Stimulated activated CD4-positive, alpha-beta T cell treated with anti-CD3 and anti-CD28 coated beads, Interleukin-2, amount 100 ng/mL, for 4 hours (primary cell): ENCODE measurements around the gene BAZ2B.
A peak's percentile ranks its signal among the peaks of the same experiment; 100 is the strongest.
"Not testable (repeated sequence)": the region's sequence is repeated elsewhere in the genome, so short reads cannot be mapped to it uniquely, and the experiment has no call there.

Source experiments
- DNase-seq: peaks from one replicate; pipeline ENCODE4 v3.0.0-alpha.2; 2020; ENCODE audit warnings: low read depth

Gene BAZ2B

DNA sequence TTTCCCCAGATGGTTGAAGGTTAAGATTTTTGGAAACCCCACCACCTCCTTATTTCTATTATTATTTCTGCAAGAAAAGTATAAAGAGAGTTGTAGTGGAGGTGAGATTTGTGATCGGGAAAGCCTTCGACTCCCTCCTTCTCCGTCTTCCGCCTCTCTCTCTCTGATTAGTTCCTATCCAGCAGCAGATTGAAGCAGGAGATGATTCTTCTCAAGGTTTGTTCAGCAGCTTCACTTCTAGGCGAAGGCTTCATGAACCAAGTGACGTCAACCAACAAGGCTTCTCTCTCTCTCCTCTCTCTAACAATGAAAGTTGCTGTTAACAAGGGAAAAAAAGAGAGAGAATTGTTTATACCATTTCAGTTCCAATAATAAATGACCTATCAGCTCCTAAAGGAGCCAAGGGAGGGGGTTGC lies at the start of gene BAZ2B:
BAZ2B (minus strand) TSS at position 263 of the 416 bp plus-strand sequence. CDS start 137,829 bp downstream, outside the sequence.
- no peak for DNase-seq

DNA sequence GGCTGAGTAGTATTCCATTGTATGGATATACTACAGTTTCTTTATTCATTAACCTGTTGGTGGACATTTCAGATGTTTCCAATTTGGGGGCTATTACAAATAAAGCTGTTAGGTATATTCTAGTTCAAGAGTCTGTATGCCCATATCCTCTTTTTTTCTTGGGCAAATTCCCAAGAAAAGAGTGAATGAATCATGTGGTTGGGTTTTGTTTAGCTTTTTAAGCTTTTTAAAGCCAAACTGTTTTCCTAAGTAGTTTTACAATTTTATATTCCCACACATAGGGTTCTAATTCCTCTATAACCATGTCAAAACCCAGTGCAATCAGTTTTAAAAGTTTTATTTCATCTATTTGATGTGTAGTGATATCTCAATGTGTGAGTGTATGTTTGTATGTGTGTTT lies 44.9 kb upstream of the BAZ2B start:
- no peak for DNase-seq

DNA sequence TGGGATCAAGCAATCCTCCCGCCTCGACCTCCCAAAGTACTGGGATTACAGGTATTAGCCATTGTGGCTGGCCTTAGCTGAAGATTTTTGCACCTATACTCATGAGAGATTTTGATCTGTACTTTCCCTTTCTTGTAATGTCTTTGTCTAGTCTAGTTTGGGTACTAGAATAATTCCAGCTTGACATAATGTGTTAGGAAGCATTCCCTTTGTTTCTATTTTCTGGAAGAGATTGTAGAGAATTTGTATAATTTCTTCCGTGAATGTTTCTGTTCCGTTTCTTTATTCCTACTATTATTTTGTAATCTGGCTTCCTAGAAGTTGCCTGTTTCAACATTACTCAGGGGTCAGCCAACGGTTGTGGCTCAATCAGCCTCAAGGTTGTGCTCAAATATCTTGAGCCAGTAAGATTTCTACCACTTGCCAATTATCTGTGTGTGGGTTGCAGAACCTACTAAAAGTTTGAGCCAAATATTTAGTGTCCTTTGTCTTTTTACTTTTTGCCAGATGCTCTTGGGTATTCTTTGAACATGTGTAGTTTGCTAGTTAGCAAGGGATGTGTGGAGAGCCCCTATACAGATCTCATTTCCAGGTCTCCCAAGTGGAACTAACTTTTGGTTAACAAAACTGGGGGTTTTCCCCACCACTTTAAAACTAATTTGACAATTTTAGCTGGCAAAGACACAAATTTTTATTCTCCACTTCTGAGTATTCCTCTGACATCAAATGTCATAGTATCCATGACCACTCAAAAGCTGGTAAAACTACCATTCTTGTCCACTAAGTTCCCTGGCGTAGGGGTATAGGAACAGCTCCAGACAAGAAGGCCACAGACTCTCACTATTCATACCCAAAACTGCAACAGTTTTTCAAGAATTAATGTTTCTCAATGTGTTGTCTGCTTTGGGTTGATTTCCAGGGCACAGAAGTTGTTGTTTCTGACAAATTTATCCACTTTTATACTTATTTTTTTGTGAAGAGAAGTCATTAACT lies 42.8 kb upstream of the BAZ2B start:
- DNase-seq: no peak

DNA sequence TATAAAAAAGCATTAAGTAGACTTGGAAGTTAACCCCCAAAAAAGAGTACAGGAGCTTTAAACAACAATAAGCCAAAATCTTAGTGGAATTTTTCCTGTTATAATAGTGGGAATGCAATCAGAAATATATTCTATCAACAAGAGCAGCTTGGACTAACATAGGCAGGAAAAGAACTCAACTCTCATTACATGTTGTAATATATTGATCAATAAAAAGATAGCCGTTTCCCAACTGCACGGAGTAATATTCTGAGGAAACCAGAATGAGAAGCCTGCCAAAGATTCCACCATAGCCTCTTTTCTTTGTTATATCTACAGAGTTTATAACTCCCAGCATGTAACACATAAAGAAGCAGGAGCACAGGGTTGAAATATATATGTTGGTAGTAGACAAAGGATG lies 37.6 kb upstream of the BAZ2B start:
- no peak for DNase-seq

DNA sequence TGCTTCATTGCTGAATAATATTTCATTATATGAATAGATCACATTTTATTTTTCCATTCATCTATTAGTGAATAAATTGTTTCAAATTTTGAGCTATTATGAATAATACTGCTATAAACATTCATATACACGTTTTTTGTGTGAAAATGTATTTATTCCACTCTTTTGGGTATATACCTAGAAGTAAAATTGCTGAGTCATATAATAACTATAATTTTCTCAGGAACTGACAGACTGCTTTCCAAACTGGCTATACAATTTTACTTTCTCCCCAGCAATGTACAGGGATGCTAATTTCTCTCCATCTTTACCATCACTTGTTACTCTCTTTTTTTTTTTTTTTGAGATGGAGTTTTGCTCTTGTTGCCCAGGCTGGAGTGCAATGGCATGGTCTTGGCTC lies 35.5 kb upstream of the BAZ2B start:
- no peak for DNase-seq

GRCh38 chr2:159650574-159650973 lies 34.2 kb upstream of the BAZ2B start:
- DNase-seq: no peak

GRCh38 chr2:159648643-159649042 lies 32.3 kb upstream of the BAZ2B start:
- no peak for DNase-seq

DNA sequence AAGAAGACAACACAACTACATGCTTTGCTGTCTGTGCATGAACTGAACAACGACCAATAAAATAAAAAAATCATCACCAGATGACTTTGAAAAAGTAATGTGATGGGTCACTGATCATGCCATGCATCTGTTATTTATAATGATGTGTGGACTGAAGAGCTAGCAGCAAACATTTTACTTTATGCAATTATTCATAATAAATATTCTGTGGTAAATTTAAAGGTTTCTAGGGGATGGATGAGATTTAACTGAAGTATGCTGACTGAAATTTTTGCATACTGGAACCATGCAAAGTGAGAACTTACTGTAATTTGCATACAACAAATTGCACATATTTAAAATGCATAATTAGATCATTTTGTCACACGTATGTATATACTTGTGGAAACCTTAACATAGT lies 31.3 kb upstream of the BAZ2B start:
- no peak for DNase-seq

DNA sequence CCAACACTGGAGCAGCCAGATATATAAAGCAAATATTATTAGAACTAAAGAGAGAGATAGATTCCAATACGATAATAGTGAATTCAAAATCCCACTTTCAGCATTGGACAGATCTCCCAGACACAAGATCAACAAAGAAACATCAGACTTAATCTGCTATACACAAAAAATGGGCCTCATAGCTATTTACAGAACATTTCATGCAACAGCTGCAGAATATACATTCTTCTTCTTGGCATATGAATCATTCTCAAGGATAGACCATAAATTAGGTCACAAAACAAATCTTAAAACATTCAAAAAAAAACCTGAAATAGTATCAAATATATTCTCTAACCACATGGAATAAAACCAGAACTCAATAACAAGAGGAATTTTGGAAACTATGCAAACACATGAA lies 23.8 kb upstream of the BAZ2B start:
- DNase-seq: no peak

DNA sequence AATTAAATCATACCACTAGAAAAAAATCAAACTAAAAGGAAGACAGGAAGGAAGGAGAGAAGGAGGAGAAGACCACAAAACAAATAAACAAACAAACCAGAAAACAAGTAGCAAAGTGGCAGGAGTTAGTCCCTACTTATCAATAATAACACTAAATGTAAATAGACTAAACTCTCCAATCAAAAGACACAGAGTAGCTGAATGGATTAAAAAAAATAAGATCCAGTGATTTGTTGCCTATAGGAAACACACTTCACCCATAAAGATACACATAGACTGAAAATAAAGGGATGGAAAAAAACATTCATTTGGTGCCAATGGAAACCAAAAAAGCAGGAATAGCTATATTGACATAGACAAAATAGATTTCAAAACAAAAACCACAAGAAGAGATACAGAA lies 23.4 kb upstream of the BAZ2B start:
- no peak for DNase-seq

DNA sequence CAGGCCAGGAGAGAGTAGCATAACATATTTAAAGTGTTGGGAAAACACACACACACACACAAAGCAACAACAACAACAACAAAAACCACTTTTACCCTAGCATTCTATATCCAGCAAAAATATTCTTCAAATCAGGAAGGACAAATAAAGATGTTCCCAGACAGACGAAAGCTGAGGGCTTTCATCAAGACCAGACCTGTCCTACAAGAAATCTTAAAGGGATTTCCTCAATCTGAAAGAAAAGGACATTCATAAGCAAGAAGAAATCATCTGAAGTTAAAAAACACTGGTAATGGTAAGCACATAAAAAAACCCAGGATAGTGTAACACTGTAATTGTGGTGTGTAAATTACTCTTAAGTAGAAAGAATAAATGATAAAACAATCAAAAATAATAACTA lies 22.7 kb upstream of the BAZ2B start:
- DNase-seq: no peak

GRCh38 chr2:159637988-159638501 lies 21.7 kb upstream of the BAZ2B start:
- DNase-seq: no peak

DNA sequence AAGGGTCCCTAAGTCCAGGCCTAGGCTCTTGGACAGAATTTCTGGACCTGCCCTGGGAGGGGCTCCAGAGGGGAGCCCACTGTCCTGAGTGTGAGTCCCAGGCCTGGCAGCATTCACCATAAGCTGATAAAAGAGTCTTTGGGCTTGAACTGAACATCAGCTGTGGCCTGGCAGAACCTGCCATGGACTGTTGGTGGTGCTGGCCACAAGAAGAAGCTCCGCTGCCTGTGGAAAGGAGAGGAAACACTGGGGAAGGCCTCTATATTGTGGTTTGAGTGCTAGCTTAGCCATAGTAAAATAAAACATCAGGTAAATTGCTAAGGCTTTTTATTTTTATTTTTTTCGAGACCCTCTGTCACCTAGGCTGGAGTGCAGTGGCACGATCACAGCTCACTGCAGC lies 20.9 kb upstream of the BAZ2B start:
- no peak for DNase-seq

DNA sequence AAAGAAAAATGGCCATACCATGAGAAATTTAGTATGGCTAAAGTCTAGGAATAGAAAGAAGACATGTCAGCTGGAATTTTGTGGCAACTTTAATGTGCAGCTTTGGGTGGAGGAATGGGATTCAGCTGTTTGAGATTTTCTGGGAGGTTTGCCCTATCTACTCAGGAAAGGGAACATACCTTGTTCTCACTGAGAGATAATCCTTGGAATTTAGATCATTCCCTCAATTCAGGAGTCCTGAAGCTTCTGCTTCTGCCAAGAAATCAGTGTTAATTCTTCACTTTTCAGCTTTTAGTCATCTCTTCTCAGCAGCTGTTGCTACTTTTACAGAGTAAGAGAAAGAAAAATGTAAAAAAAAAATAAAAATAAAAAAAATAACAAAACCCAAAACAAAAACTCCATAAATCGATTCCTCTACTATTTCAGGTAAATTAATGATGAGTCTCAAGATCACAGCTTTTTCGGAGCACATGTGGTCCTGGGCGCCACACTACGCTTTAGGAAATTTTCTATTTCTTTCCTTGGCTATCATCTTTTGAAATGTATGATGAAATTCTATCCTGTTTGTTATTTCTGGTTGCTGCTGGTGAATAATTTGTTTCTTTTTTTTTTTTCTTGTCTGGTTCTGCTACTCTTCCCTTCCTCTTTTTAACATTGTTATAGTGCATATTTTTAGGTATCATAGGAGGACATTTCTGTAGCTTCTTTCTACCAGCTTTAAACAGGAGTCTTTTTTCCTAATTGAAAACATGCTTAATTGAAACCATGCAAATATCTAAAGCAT lies 18.9 kb upstream of the BAZ2B start:
- no peak for DNase-seq

GRCh38 chr2:159633219-159633618 lies 16.9 kb upstream of the BAZ2B start:
- no peak for DNase-seq

DNA sequence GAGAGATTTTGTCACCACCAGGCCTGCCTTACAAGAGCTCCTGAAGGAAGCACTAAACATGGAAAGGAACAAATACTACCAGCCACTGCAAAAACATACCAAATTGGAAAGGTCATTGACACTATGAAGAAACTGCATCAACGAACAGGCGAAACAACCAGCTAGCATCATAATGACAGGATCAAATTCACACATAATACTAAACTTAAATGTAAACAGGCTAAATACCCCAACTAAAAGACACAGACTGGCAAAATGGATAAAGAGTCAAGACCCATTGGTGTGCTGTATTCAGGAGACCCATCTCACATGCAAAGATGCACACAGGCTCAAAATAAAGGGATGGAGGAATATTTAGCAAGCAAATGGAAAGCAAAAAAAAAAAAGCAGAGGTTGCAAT lies 9.3 kb upstream of the BAZ2B start:
- not testable (repeated sequence) for DNase-seq

- DNase-seq: no peak
These were observed 7.1 kb upstream of the BAZ2B start for GRCh38 chr2:159623436-159623835.

GRCh38 chr2:159622966-159623365 lies 6.6 kb upstream of the BAZ2B start:
- DNase-seq: no peak

DNA sequence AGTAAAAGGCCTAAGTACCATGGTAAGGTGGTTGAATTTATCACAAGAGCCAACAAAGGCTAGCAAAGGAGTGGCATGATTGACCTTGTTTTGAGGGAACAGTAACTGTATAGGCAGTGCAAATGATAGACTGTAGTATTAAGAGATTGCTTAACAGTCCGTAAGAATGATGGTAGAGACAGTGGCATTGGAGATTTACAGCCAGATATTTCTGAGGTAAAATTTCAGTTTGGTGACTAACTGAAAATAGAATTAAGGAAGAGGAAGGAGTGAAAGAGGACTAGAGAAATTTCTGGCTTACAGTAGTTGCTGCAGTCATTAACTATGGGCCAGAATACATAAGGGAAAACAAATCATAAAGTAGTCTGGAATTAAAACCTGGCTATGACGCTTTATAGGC lies 4.4 kb upstream of the BAZ2B start:
- no peak for DNase-seq

- DNase-seq: no peak
These were observed 1.3 kb upstream of the BAZ2B start for GRCh38 chr2:159617646-159618045.

- DNase-seq: no peak
These were observed 752 bp upstream of the BAZ2B start for GRCh38 chr2:159617100-159617499.

- peak; percentile 22 for DNase-seq
These were observed 722 bp downstream of the BAZ2B start for GRCh38 chr2:159615367-159616285.
